PC-3 (cell line): ENCODE measurements around the gene ADGRF4. TPM values are rescaled to one million over a fixed set of nuclear protein-coding genes. Genes with fewer than 3 reads are reported as not detected.

Experiments used
- ATAC-seq: fragments of 200-7000 bp; cut with Tn5 transposase; 2 replicates; pipeline ENCODE4 v1.9.1; 2020; ENCODE audit warnings: mild to moderate bottlenecking, moderate library complexity
- BruUV-seq: library from RNA; stranded (reverse); fragments of 400-500 nt; replicated peaks from 2 replicates; lab custom pipeline; 2021; lab: Mats Ljungman, UMichigan
- CTCF ChIA-PET: fragments of 300-600 bp; sonication (Branson Sonifier 250); formaldehyde crosslinking; loops from one replicate; lab custom pipeline; 2022; ENCODE audit warnings: antibody characterized with exemption; lab: Charles Lee
- POLR2A ChIA-PET: fragments of 300-600 bp; sonication (Branson Sonifier 250); formaldehyde crosslinking; loops from one replicate; lab custom pipeline; 2022; ENCODE audit warnings: antibody characterized with exemption; ENCODE audit not compliant: unreplicated experiment; lab: Charles Lee
- DNase-seq: peaks from one replicate; pipeline ENCODE4 v3.0.0-alpha.2; 2015
- H2AFZ ChIP-seq: fragments of 300-600 bp; sonication (generic); 2 replicates; pipeline ENCODE4 v1.6.0; 2016; ENCODE audit warnings: antibody characterized with exemption, low read length
- H3F3A ChIP-seq: fragments of 300-600 bp; sonication (generic); one replicate; pipeline ENCODE4 v1.6.0; 2017; ENCODE audit warnings: antibody characterized with exemption, low read length, control low read depth, mild to moderate bottlenecking; ENCODE audit not compliant: unreplicated experiment
- H3K27ac ChIP-seq: fragments of 300-600 bp; sonication (generic); 2 replicates; pipeline ENCODE4 v1.5.1; 2016; ENCODE audit warnings: mild to moderate bottlenecking, low read length
- H3K27me3 ChIP-seq: fragments of 300-600 bp; sonication (generic); 2 replicates; pipeline ENCODE4 v1.6.1; 2016; ENCODE audit warnings: low read length, mixed read lengths
- H3K36me3 ChIP-seq: fragments of 300-600 bp; sonication (generic); 2 replicates; pipeline ENCODE4 v1.6.1; 2016; ENCODE audit warnings: low read depth, mixed run types, low read length, mixed read lengths
- H3K4me1 ChIP-seq: fragments of 300-600 bp; sonication (generic); 2 replicates; pipeline ENCODE4 v1.5.1; 2016; ENCODE audit warnings: low read length; ENCODE audit not compliant: insufficient read depth
- H3K4me2 ChIP-seq: fragments of 300-600 bp; sonication (generic); 2 replicates; pipeline ENCODE4 v1.6.0; 2016; ENCODE audit warnings: low read length
- H3K4me3 ChIP-seq: fragments of 300-600 bp; sonication (generic); 2 replicates; pipeline ENCODE4 v1.5.1; 2016; ENCODE audit warnings: mild to moderate bottlenecking, low read length, mixed read lengths
- H3K79me2 ChIP-seq: fragments of 300-600 bp; sonication (generic); 2 replicates; pipeline ENCODE4 v1.6.1; 2017; ENCODE audit warnings: low read length, mixed read lengths
- H3K9ac ChIP-seq: fragments of 300-600 bp; sonication (generic); 2 replicates; pipeline ENCODE4 v1.6.0; 2016; ENCODE audit warnings: mild to moderate bottlenecking, low read length
- H3K9me2 ChIP-seq: fragments of 300-600 bp; sonication (generic); replicated peaks from 2 replicates; pipeline ENCODE4 v1.6.1; 2016; ENCODE audit warnings: mixed run types, low read length, mixed read lengths
- H3K9me3 ChIP-seq: fragments of 300-600 bp; sonication (generic); 2 replicates; pipeline ENCODE4 v1.6.1; 2016; ENCODE audit warnings: low read length, mixed read lengths
- H4K20me1 ChIP-seq: fragments of 300-600 bp; sonication (generic); 2 replicates; pipeline ENCODE4 v1.6.1; 2016; ENCODE audit warnings: low read length, mixed read lengths
- CTCF ChIP-seq: fragments of 300-600 bp; sonication (generic); conservative IDR thresholded peaks from 2 replicates; pipeline ENCODE4 v1.5.1; 2017; ENCODE audit warnings: antibody characterized with exemption, low read depth, mild to moderate bottlenecking, low read length
- EZH2 ChIP-seq: fragments of 300-600 bp; sonication (generic); IDR thresholded peaks from one replicate; pipeline ENCODE4 v1.6.1; 2017; ENCODE audit warnings: antibody characterized with exemption, mild to moderate bottlenecking, low read length; ENCODE audit not compliant: unreplicated experiment
- EZH2phosphoT487 ChIP-seq: fragments of 300-600 bp; sonication (generic); IDR thresholded peaks from 2 replicates; pipeline ENCODE4 v1.6.1; 2018; ENCODE audit warnings: mild to moderate bottlenecking, antibody characterized with exemption, low read length, borderline replicate concordance
- intact Hi-C: fragments of 100-400 bp; cut with micrococcal nuclease; formaldehyde crosslinking; loops from 2 replicates; pipeline ENCODE4 v1.9.0; 2023
- total RNA-seq: library from RNA; depleted of rRNA; stranded (reverse); fragments of >200 nt; gene quantifications from 2 replicates; pipeline ENCODE4 v1.2.3, GENCODE V29; 2014

ADGRF4 gene
- total RNA-seq, 1 experiment from 2014 or later, result 3.4 TPM

GRCh38 chr6:47729019-47729418 lies 30.6 kb downstream of the ADGRF4 start:
- ChIA-PET POLR2A (no interaction called here), CTCF (no interaction called here)
- H2AFZ ChIP-seq, result peak overlapping the region; percentile 33; the same call in 1 of the 2 replicates
- H3K27me3 ChIP-seq, result no peaks in the 10 kb centered on the region
- no peaks in the 10 kb centered on the region for H4K20me1 ChIP-seq
- peaks cover 52% of the 10 kb centered on the region for H3K4me1 ChIP-seq
- intact Hi-C loops, result loop anchor here (2.0 kb wide), 2 partner anchors 28 to 72 kb away; no protein-coding TSS in a partner anchor
- H3K4me3 ChIP-seq, result no peak overlapping the region
- H3K79me2 ChIP-seq, result no peaks in the 10 kb centered on the region
- peak overlapping the region; percentile 60 for H3K4me2 ChIP-seq
- DNase-seq (peak; percentile 90), ATAC-seq (peak; percentile 78)
- TF ChIP-seq EZH2 (no peak), CTCF (no peak)
- peak overlapping the region; percentile 40; the same call in 1 of the 2 replicates for H3K9ac ChIP-seq
- H3K27ac ChIP-seq, result peak overlapping the region; percentile 93
- peaks cover 6% of the 10 kb centered on the region for H3F3A ChIP-seq
- no peaks in the 10 kb centered on the region for H3K9me2 ChIP-seq
- no peaks in the 10 kb centered on the region for H3K36me3 ChIP-seq
- no TSS peak for BruUV-seq
- H3K9me3 ChIP-seq, result no peaks in the 10 kb centered on the region; the same call in 1 of the 2 replicates

GRCh38 chr6:47729457-47729856 lies 31.1 kb downstream of the ADGRF4 start:
- Histone ChIP-seq H3K27me3 (no peaks in the 10 kb centered on the region), H3K9me2 (no peaks in the 10 kb centered on the region), H3K9me3 (no peaks in the 10 kb centered on the region; the same call in 1 of the 2 replicates), H3K4me3 (no peak overlapping the region), H3K79me2 (no peaks in the 10 kb centered on the region), H3K36me3 (no peaks in the 10 kb centered on the region), H3K4me2 (peak overlapping the region; percentile 60), H3K9ac (peak overlapping the region; percentile 40; the same call in 1 of the 2 replicates), H3K27ac (peak overlapping the region; percentile 93), H3F3A (peaks cover 6% of the 10 kb centered on the region), H3K4me1 (peaks cover 49% of the 10 kb centered on the region), H4K20me1 (no peaks in the 10 kb centered on the region), H2AFZ (no peak overlapping the region)
- DNase-seq, result no peak
- BruUV-seq, result no TSS peak
- ChIA-PET POLR2A (no interaction called here), CTCF (no interaction called here)
- intact Hi-C loops, result loop anchor here (2.0 kb wide), 2 partner anchors 29 to 73 kb away; no protein-coding TSS in a partner anchor
- TF ChIP-seq CTCF, result no peak
- no peak for TF ChIP-seq EZH2phosphoT487
- TF ChIP-seq EZH2, result no peak
- no peak for ATAC-seq

GRCh38 chr6:47733879-47734558 lies 35.6 kb downstream of the ADGRF4 start:
- no peaks in the 10 kb centered on the region for H3F3A ChIP-seq
- H2AFZ ChIP-seq, result no peak overlapping the region
- no peaks in the 10 kb centered on the region for H3K27me3 ChIP-seq
- H3K27ac ChIP-seq, result no peak overlapping the region
- peak; percentile 67 for DNase-seq
- ChIA-PET CTCF (interaction anchor here (0.6 to 1.9 kb wide), 6 partner anchors 43 to 740 kb away, joined by 3 to 11 read pairs (median 4); no protein-coding TSS in a partner anchor), POLR2A (interaction anchor here (0.6 kb wide), 1 partner anchor 320 kb away, joined by 5 read pairs; no protein-coding TSS in a partner anchor)
- H3K79me2 ChIP-seq, result no peaks in the 10 kb centered on the region
- H3K9me2 ChIP-seq, result no peaks in the 10 kb centered on the region
- no peak overlapping the region for H3K4me3 ChIP-seq
- no peak for ATAC-seq
- peaks cover 61% of the 10 kb centered on the region for H3K4me1 ChIP-seq
- no peaks in the 10 kb centered on the region for H4K20me1 ChIP-seq
- no TSS peak for BruUV-seq
- no peak overlapping the region for H3K4me2 ChIP-seq
- H3K9ac ChIP-seq, result no peak overlapping the region
- no peaks in the 10 kb centered on the region; the same call in 1 of the 2 replicates for H3K9me3 ChIP-seq
- no peaks in the 10 kb centered on the region for H3K36me3 ChIP-seq
- intact Hi-C loops, result loop anchor here (1.0 to 5.0 kb wide), 6 partner anchors 44 to 319 kb away; no protein-coding TSS in a partner anchor
- TF ChIP-seq EZH2 (no peak), CTCF (peak; percentile 79), EZH2phosphoT487 (no peak)
